ENCODE data around the gene PDCD4.

The PDCD4 gene

GRCh38 chr10:110919349-110919931 is 47.7 kb downstream of the PDCD4 start, which contains the start of gene SHOC2:
Gene SHOC2 (plus strand): TSS chr10:110919604. CDS start chr10:110964359, 44,755 bp downstream.
- DNase-seq, result peak; percentile 92

DNA sequence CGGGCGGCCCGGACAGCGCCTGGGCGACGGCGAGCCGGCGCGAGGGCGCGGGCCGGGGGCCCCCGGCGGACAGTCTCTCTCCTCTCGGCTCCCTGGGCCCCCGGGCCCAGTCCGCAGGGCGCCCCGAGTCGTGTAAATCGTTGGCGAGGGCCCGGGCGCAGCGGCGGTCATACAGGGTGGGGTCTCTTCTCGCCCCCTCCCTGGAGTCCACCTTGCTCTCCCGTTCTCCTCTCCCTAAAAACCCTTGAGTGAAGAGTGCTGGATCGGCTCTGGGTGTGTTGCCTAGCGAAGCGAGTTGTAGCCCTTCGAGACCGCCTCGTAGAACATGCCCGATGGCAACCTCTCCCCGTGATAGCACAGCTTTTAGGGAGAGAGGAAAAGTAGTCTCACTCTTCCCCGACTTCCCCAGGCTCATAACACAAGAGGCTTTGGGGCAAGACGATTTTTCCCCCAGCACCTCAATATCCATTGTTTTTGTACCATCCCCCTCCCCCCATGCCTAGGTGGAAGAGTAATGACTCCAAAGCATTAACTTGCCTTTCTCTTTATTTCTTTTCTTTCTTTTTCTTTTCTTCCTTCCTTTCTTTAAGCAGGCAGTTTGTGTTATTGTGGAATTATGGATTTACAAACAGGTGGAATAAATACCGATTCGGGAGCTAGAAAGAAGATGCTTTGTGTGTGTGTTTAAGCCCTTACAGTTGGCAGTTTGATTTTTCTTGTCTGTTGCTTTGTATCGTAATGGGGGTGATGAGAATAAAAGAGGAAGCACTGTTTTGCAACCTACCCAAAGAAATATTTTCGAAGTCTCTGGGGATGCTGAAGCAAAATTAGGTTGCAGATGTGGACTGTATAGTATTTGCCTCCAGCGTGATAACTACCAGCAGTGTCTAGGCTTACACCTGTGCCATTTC is 48.5 kb downstream of the PDCD4 start:
- DNase-seq, result peak; percentile 89

GRCh38 chr10:110923856-110924493 is 52.2 kb downstream of the PDCD4 start:
- no peak for DNase-seq

- DNase-seq, result no peak
Measured at GRCh38 chr10:110927461-110927860, 55.7 kb downstream of the PDCD4 start.

DNA sequence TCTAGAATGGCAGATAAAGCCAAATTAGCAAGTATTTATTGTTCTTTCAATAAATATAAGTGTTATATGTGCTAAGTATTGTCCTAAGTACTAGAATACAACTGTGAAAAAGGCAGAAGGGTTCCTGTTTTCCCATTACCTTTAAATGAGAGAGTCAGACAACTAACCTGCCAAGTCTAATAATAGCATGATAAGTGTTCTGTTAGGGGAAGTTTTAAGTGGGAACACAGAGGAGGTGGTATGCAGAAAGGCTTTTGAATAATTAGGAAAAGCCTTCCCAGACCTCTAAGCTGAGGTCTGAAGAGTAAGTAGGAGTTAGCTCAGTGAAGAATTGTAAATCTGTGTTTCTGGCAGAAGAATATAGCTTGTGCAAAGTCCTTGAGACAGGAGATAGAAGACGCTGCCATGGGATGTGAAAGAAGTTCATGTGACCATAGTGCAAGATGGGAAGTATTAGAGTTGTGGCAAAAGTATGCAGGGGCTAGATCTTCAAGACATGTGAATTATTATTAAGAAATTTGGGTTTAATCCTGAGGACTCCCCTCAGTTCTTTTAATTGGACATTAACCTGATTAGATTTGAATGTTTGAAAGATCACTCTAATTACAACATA is 60.1 kb downstream of the PDCD4 start:
- no peak for DNase-seq

DNA sequence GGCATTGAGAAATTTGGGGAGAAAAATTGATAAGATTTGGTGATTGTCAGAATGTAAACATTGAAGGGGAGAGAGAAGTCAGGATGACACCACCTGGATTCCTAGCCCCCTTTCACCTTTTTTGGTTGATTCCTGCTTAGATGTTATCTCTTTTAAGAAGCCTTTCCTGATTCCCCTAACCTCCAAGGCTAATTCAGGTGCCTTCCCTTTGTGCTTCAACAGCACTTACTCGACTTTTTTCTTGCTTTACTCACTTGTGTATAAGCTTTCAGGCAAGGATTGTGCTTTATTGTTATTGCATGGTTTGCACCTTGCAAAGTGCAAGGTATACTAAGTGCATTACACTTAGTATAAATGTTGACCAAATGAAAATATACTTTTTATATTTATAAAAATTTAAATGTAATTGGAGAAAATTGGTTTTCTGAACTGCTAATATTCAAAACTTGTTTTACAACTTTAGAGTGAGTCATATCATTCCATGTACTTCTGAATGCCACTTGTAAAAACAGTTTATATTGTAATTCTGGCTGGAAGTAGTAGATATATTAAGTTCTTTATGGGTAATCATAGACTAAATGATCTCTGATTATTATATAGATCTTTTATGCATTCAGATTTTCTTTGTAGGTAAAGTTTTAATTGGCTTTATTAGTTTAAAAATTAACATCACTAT is 60.9 kb downstream of the PDCD4 start:
- no peak for DNase-seq

DNA sequence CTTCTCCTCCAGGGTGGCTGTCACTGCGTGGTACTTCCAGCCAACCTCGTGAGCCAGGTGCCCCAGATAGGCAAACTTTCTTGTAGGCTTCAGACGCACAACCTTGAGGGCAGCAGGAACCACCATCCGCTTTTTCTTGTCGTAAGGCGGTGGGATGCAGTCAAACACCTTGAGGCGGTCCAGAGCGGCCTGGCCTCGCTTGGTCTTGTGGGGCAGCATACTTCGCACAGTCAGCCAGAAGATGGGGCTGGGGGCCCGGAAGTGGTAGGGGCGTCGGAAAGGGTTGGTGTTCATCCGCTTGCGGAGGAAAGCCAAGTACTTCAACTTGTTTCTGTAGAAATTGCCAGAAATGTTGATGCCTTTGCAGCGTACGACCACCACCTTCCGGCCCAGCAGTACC is 65.0 kb downstream of the PDCD4 start:
- no peak for DNase-seq

DNA sequence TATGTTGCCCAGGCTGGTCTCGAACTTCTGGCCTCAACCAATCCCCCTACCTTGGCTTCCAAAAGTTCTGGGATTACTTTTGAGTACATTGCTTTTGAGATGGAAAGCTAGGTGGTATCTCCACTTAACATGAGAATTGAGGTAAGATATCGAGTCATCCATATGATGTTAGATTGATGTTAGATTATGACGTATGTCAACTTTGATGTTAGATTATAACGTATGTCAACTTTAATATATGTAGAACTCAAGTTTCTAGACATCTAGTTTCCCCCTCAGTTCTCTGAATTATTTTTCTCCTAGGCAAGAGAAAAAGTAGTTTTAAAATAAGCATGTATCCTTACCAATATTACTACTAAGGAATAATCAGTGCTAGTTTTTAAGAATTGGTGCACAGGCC is 67.7 kb downstream of the PDCD4 start:
- DNase-seq, result no peak

- DNase-seq, result no peak
Measured at GRCh38 chr10:110944792-110945396, 73.2 kb downstream of the PDCD4 start.

DNA sequence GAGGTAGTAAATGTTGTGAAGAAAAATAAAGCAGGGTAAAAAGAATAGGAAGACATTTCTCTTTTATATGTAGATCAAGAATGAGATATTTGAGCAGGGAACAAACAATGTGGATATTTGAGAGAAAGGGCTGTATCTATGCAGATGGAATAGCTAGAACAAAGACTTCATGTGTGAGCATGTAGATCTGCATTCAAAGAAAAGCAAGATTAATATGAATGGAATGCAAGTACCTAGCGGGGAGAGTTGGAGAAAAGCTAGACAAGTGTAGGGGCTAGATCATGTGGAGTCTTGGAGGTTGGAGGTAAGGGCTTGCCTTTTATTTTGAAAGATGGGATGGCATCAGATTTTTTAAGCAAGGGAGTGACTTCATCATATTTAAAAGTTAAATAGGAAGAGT is 74.8 kb downstream of the PDCD4 start:
- no peak for DNase-seq

GRCh38 chr10:110947061-110947595 is 75.4 kb downstream of the PDCD4 start:
- no peak for DNase-seq
